Measurements from ENCODE around the gene SLC4A9.
"Not testable (repeated sequence)": the region's sequence is repeated elsewhere in the genome, so short reads cannot be mapped to it uniquely, and the experiment has no call there.

Gene SLC4A9

GRCh38 chr5:140342896-140343295 is 17.1 kb upstream of the SLC4A9 start:
- peaks cover 0 to 19% of the 10 kb centered on the region in 2 experiments; a peak in 1 of 3 replicates for H3K36me3 ChIP-seq (ENCODE audit: control insufficient read depth in 2 of 2, insufficient read depth in 1 of 2, low read length in 2 of 2)
- no peaks in the 10 kb centered on the region for H3K4me1 ChIP-seq (ENCODE audit: control insufficient read depth, insufficient read depth, low read length)
- TF ChIP-seq YY2 (tag by site-specific recombination; IDR thresholded peaks at IDR 0.05) (no peak), KLF17 (tag by site-specific recombination; IDR thresholded peaks at IDR 0.05) (no peak), ZNF175 (tag by site-specific recombination; IDR thresholded peaks at IDR 0.05) (no peak), ZNF24 (tag by site-specific recombination; IDR thresholded peaks at IDR 0.05) (no peak), ZNF548 (tag by site-specific recombination; IDR thresholded peaks at IDR 0.05) (no peak), PRDM10 (tag by site-specific recombination; IDR thresholded peaks at IDR 0.05) (peak; percentile 63), ZNF341 (tag by site-specific recombination; IDR thresholded peaks at IDR 0.05; ENCODE audit: low read depth) (no peak), ZNF10 (tag by site-specific recombination; IDR thresholded peaks at IDR 0.05) (no peak), ZSCAN30 (tag by site-specific recombination; IDR thresholded peaks at IDR 0.05) (no peak), PBX3 (CRISPR knock-in tag; IDR thresholded peaks at IDR 0.05) (no peak), ZNF48 (tag by site-specific recombination; IDR thresholded peaks at IDR 0.05) (no peak), ZNF549 (tag by site-specific recombination; IDR thresholded peaks at IDR 0.05) (no peak), ZBTB20 (tag by site-specific recombination; IDR thresholded peaks at IDR 0.05) (no peak), ZNF335 (tag by site-specific recombination; conservative IDR thresholded peaks at IDR 0.05) (no peak), ATF2 (tag by site-specific recombination; IDR thresholded peaks at IDR 0.05; ENCODE audit: low read depth) (no peak), ZFHX2 (tag by site-specific recombination; conservative IDR thresholded peaks at IDR 0.05) (0 out of 2 replicates have a peak, but pooled peaks have one; percentile 26), ZSCAN23 (tag by site-specific recombination; IDR thresholded peaks at IDR 0.05) (no peak), EGR2 (tag by site-specific recombination; IDR thresholded peaks at IDR 0.05; ENCODE audit: low read depth) (peak; percentile 42; the same call in 1 of the 2 replicates), ZNF785 (tag by site-specific recombination; IDR thresholded peaks at IDR 0.05) (no peak)
- H3K9me3 ChIP-seq (ENCODE audit: control insufficient read depth, insufficient read depth, low read depth, low read length): no peaks in the 10 kb centered on the region
- CTCF ChIA-PET: interaction anchor here (0.7 to 17.1 kb wide), 5 partner anchors 9 to 101 kb away, joined by 3 to 660 read pairs (median 4); no protein-coding TSS in a partner anchor
- H3K27ac ChIP-seq (ENCODE audit: extremely low read depth, low read depth, low read length): no peak overlapping the region
- POLR2A ChIA-PET: no interaction called here
- no peak overlapping the region for H3K4me3 ChIP-seq (ENCODE audit: low read depth, low read length)

- peaks cover 0 to 19% of the 10 kb centered on the region in 2 experiments; a peak in 1 of 3 replicates for H3K36me3 ChIP-seq (ENCODE audit: control insufficient read depth in 2 of 2, insufficient read depth in 1 of 2, low read length in 2 of 2)
- POLR2A ChIA-PET; H3K27ac ChIP-seq (ENCODE audit: extremely low read depth, low read depth, low read length); H3K4me3 ChIP-seq (ENCODE audit: low read depth, low read length); H3K4me1 ChIP-seq (ENCODE audit: control insufficient read depth, insufficient read depth, low read length); H3K9me3 ChIP-seq (ENCODE audit: control insufficient read depth, insufficient read depth, low read depth, low read length): not testable (repeated sequence)
- CTCF ChIA-PET: interaction anchor here (0.6 to 17.1 kb wide), 11 partner anchors 7 to 102 kb away, joined by 3 to 660 read pairs (median 12); partner anchors contain the start of genes PFDN1 and SLC4A9
- TF ChIP-seq PRDM10 (tag by site-specific recombination; IDR thresholded peaks at IDR 0.05): peak; percentile 42
These were observed 16.1 kb upstream of the SLC4A9 start for GRCh38 chr5:140343849-140344248.
